HUES64 (cell line): ENCODE measurements around the gene PEX10.

Experiments
- H3K27ac ChIP-seq: 2 replicates; pipeline ENCODE4 v1.7.0; 2013; ENCODE audit warnings: low read depth, low read length, inconsistent platforms
- H3K27me3 ChIP-seq: 2 replicates; pipeline ENCODE4 v1.6.1; 2013; ENCODE audit warnings: mild to moderate bottlenecking, low read length; ENCODE audit not compliant: insufficient read depth
- H3K36me3 ChIP-seq: 2 replicates; pipeline ENCODE4 v1.6.1; 2013; ENCODE audit warnings: mild to moderate bottlenecking, low read length; ENCODE audit not compliant: insufficient read depth
- H3K4me1 ChIP-seq: 2 replicates; pipeline ENCODE4 v1.6.1; 2013; ENCODE audit warnings: mild to moderate bottlenecking, low read length, moderate library complexity; ENCODE audit not compliant: insufficient read depth
- H3K4me3 ChIP-seq: 2 replicates; pipeline ENCODE4 v1.5.1; 2013; ENCODE audit warnings: mild to moderate bottlenecking, low read length, moderate library complexity
- H3K9ac ChIP-seq: 2 replicates; pipeline ENCODE4 v1.6.1; 2013; ENCODE audit warnings: mild to moderate bottlenecking, low read depth, low read length
- H3K9me3 ChIP-seq: 2 replicates; pipeline ENCODE4 v1.6.1; 2013; ENCODE audit warnings: low read depth, low read length; ENCODE audit not compliant: insufficient read depth
- WGBS: fragments of 150-250, 120-280 bp; methylation state at CpG from one replicate; pipeline ENCODE4 v1.1.7; 2013; ENCODE audit warnings: missing lambda C conversion rate; 5-methylcytosine and 5-hydroxymethylcytosine counted together

PEX10 gene

DNA sequence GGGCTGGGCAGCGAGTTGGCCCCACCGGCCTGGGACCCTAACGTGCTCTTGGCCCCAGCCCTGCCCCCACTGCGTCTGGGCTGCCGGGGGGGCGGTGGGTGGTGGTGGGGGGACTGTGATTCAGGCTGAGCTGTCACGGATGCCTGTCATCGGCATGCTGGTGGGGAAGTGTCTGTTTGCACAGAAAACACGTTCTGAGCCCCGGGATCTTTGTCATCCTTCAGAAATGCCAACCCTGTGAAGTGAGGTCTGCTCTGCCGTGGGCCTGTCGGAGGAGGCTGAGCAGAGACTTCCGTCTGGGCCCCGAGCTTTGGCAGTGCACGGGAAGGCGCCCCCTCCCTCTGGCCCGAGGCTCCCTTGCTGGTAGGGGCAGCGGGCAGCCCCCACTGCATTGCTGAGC lies 39.4 kb upstream of the PEX10 start:
- Histone ChIP-seq H3K9ac (no peak overlapping the region), H3K4me3 (no peak overlapping the region), H3K36me3 (no peaks in the 10 kb centered on the region), H3K9me3 (no peaks in the 10 kb centered on the region), H3K27ac (no peak overlapping the region), H3K27me3 (no peaks in the 10 kb centered on the region), H3K4me1 (peaks cover 4% of the 10 kb centered on the region; the same call in 1 of the 2 replicates)
- WGBS: 67% methylated on average over 18 of the region's 18 CpGs

GRCh38 chr1:2449636-2450454 lies 37.5 kb upstream of the PEX10 start:
- Histone ChIP-seq H3K9me3 (no peaks in the 10 kb centered on the region), H3K36me3 (no peaks in the 10 kb centered on the region), H3K27ac (no peak overlapping the region), H3K27me3 (peaks cover 5% of the 10 kb centered on the region), H3K4me1 (peaks cover 7% of the 10 kb centered on the region; the same call in 1 of the 2 replicates), H3K9ac (no peak overlapping the region), H3K4me3 (no peak overlapping the region)
- WGBS: 85% methylated on average over 23 of the region's 23 CpGs

DNA sequence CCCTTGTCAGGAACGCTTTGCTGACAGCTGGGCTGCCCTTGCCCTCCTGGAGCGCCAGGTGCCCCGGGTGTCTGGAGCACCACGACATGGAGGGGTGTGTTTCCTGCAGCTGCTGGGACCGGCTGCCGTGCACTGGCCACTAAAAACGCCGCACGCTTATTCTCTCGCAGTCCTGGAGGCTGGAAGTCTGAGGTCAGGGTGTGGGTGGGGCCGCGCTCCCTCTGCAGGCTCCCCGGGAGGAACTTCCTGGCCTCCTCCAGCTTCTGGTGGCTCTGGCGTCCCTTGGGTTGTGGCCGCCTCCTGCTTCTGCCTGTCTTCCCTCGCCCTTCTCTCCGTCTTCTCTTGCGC lies 35.7 kb upstream of the PEX10 start:
- Histone ChIP-seq H3K27me3 (peaks cover 22% of the 10 kb centered on the region), H3K9me3 (no peaks in the 10 kb centered on the region), H3K27ac (no peak overlapping the region), H3K4me1 (peaks cover 7% of the 10 kb centered on the region; the same call in 1 of the 2 replicates), H3K4me3 (no peak overlapping the region), H3K9ac (no peak overlapping the region), H3K36me3 (no peaks in the 10 kb centered on the region)
- 70% methylated on average over 18 of the region's 18 CpGs for WGBS

- peaks cover 28% of the 10 kb centered on the region for H3K27me3 ChIP-seq
Measured at GRCh38 chr1:2447276-2448097, 35.1 kb upstream of the PEX10 start.

GRCh38 chr1:2446861-2447260 lies 34.5 kb upstream of the PEX10 start:
- no peaks in the 10 kb centered on the region for H3K9me3 ChIP-seq

More at GRCh38 chr1:2447276-2448097, 35.1 kb upstream of the PEX10 start:
- Histone ChIP-seq H3K9me3 (no peaks in the 10 kb centered on the region), H3K36me3 (no peaks in the 10 kb centered on the region), H3K4me1 (peaks cover 7% of the 10 kb centered on the region; the same call in 1 of the 2 replicates), H3K9ac (no peak overlapping the region), H3K27ac (no peak overlapping the region), H3K4me3 (no peak overlapping the region)
- 70% methylated on average over 23 of the region's 23 CpGs for WGBS

DNA sequence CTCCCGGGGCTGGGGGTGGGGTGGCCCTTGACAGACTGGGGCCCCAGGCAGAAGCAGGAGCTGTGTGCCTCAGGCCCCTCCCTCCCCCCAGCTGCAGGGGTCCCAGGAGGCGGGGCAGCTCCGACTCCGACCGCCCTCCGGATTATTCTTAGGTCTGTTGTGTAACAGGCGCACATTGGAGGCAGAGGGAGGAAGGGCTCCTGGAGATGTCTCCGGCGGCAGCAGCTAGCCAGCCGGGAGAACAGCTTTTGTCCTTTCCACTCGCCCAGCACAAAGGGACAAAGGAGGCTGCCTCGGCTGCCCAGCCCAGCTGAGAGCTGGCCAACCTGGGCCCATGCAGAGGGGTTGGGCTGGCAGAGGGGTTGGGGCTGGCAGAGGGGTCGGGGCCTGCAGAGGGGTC lies 34.0 kb upstream of the PEX10 start:
- Histone ChIP-seq H3K4me3 (no peak overlapping the region), H3K36me3 (no peaks in the 10 kb centered on the region), H3K9ac (no peak overlapping the region), H3K9me3 (no peaks in the 10 kb centered on the region), H3K4me1 (peaks cover 7% of the 10 kb centered on the region; the same call in 1 of the 2 replicates), H3K27ac (peak overlapping the region; percentile 25; the same call in 1 of the 2 replicates), H3K27me3 (peaks cover 38% of the 10 kb centered on the region)
- WGBS: 24% methylated on average over 13 of the region's 13 CpGs

More at GRCh38 chr1:2446861-2447260, 34.5 kb upstream of the PEX10 start:
- Histone ChIP-seq H3K4me3 (no peak overlapping the region), H3K36me3 (no peaks in the 10 kb centered on the region), H3K27me3 (peaks cover 35% of the 10 kb centered on the region), H3K9ac (no peak overlapping the region), H3K27ac (peak overlapping the region; percentile 25; the same call in 1 of the 2 replicates), H3K4me1 (peaks cover 7% of the 10 kb centered on the region; the same call in 1 of the 2 replicates)
- 58% methylated on average over 7 of the region's 9 CpGs for WGBS

DNA sequence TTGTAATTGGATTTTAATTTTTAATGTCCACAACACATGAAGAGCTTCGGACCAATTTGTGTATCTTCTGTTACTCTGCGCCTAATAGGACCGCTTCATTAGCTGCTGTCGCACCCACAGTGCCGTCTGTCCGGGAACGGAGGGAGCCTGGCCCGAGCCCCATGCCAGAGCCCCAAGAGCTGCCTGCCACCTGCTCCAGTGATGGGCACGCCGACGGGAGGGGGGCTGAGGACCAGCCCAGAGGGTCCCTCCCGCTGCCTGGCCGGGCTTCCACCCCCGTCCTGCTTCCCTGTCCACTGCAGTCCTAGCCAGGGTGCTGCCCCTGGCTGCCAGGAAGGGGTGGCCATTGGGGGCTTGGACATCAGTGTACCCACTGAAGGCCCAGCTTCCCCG lies 33.5 kb upstream of the PEX10 start:
- H3K27me3 ChIP-seq: peaks cover 39% of the 10 kb centered on the region
- H3K9me3 ChIP-seq: no peaks in the 10 kb centered on the region
- H3K4me1 ChIP-seq: peaks cover 7% of the 10 kb centered on the region; the same call in 1 of the 2 replicates
- WGBS: 83% methylated on average over 15 of the region's 15 CpGs
- H3K9ac ChIP-seq: no peak overlapping the region
- H3K4me3 ChIP-seq: no peak overlapping the region
- H3K27ac ChIP-seq: no peak overlapping the region
- no peaks in the 10 kb centered on the region for H3K36me3 ChIP-seq

DNA sequence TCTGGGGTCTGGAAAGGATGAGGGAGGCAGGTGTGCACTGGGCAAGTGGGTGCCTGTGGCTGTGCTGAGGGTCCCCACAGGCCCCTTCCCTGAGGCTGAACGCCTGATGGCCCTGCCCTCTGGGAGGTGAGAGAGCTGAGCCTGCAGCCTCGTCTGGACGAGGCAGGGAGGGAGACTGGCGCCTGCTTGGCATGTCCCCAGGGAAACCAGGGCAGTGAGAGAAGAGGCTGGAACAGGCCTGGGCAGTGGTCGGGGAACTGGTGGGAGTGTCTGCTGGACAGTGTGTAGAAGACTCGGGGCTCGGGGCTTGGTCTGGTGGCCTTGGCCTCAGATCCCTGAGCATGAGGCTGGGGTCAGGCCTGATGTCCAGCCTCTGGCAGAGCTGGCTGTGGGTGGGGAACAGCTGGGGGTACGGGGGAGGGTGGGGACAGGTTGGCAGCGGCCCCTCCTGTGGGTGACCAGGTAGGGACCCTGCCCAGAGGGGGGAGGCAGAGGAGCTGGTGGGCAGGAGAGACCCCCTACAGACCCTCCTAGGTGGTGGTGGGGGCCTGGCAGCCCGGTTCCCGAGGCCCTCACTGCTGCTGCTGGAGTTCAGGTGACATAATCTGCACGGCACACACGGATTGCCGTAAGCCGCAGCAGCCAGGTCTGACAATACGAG lies 32.9 kb upstream of the PEX10 start:
- peaks cover 7% of the 10 kb centered on the region; the same call in 1 of the 2 replicates for H3K4me1 ChIP-seq
- H3K9me3 ChIP-seq: no peaks in the 10 kb centered on the region
- 88% methylated on average over 16 of the region's 16 CpGs for WGBS
- H3K4me3 ChIP-seq: no peak overlapping the region
- no peak overlapping the region for H3K9ac ChIP-seq
- H3K27ac ChIP-seq: no peak overlapping the region
- no peaks in the 10 kb centered on the region for H3K36me3 ChIP-seq
- peaks cover 39% of the 10 kb centered on the region for H3K27me3 ChIP-seq

DNA sequence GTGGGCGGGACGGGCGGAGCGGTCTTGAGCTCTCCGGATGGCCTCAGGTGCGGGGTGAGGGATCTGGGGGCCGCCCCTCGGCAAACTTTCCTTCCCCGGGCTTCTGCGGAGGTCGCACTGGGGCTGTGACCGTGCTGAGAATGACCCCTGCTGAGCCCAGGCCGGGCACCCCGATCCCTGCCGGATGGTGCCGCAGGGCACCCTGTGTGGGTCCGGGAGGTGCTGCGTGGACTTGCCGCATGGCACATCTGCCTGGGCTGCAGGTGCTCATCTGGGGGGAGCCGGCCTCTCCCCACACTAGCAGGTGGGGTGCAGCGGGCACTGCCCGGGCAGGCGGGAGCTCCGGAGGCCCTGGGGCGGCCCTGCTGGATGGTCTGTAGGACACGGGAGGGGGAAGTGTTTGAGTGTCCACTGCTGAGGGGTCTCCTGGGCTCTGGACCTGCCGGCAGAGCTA lies 31.8 kb upstream of the PEX10 start:
- no peaks in the 10 kb centered on the region for H3K9me3 ChIP-seq
- H3K36me3 ChIP-seq: no peaks in the 10 kb centered on the region
- H3K4me1 ChIP-seq: peaks cover 7% of the 10 kb centered on the region; the same call in 1 of the 2 replicates
- no peak overlapping the region for H3K4me3 ChIP-seq
- H3K9ac ChIP-seq: no peak overlapping the region
- 40% methylated on average over 27 of the region's 27 CpGs for WGBS
- peaks cover 39% of the 10 kb centered on the region for H3K27me3 ChIP-seq
- no peak overlapping the region for H3K27ac ChIP-seq

DNA sequence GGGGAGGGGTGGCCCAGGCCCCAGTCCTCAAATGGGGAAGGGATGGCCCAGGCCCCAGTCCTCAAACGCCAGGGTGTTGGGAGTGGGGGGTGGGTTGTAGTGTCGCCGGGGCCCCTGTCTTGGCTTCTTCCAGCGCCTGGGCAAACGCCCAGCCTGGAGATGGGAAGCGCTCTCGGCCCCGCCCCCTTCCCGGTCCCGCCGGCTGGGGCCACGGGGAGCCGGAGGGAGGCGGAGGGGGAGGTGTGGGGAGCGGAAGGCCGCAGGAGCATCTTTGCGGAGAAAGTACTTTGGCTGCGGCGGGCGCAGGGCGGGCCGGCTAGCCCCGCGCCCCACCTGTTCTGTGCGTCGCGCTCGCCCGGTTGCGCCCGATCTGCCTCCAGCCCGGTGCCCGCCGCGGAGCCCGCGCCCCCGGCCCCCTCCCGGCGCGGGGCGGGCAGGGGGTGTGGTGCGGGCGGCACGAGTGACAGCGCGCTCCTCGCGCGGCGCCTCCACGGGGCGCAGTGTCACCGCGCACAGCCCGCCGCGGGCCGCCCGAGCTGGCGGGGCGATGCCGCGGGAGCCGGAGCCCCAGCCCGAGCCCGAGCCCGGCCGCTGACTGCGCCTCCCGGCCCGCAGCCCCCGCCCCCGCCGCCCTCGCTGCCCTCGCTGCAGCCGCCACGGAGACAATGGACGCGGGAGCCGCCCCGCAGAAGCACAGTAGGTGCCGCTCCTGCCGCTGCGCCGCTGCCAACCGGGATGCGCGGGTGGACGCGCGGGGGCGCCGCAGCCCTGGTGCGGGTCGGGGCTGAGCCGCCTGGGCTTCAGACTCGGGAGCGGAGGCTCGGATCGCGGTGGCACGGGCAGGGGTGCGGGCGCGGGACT lies 31.1 kb upstream of the PEX10 start:
- no peak overlapping the region for H3K9ac ChIP-seq
- H3K4me3 ChIP-seq: peak overlapping the region; percentile 32
- H3K4me1 ChIP-seq: peaks cover 7% of the 10 kb centered on the region; the same call in 1 of the 2 replicates
- 4% methylated on average over 107 of the region's 107 CpGs for WGBS
- H3K9me3 ChIP-seq: no peaks in the 10 kb centered on the region
- H3K27me3 ChIP-seq: peaks cover 39% of the 10 kb centered on the region
- no peaks in the 10 kb centered on the region for H3K36me3 ChIP-seq
- H3K27ac ChIP-seq: no peak overlapping the region
